Muscle of leg (tissue), 11 donors: ENCODE measurements around the gene PRG3. TPM values are rescaled to one million over a fixed set of nuclear protein-coding genes. Genes with fewer than 3 reads are reported as not detected.
"Not testable (repeated sequence)": the region's sequence is repeated elsewhere in the genome, so short reads cannot be mapped to it uniquely, and the experiment has no call there.

Experiments used
- DNase-seq: peaks from one replicate; pipeline ENCODE4 v3.0.0; 2013
- H3K27ac ChIP-seq: one replicate; pipeline ENCODE4 v1.5.1; 2013; ENCODE audit warnings: mild to moderate bottlenecking, low read length, control low read depth
- H3K27me3 ChIP-seq: one replicate; pipeline ENCODE4 v1.6.1; 2013; ENCODE audit warnings: low read length; ENCODE audit not compliant: control insufficient read depth, insufficient read depth
- H3K36me3 ChIP-seq: one replicate; pipeline ENCODE4 v1.6.1; 2013; ENCODE audit warnings: low read length; ENCODE audit not compliant: control insufficient read depth, insufficient read depth
- H3K4me1 ChIP-seq: one replicate; pipeline ENCODE4 v1.6.1; 2013; ENCODE audit warnings: low read length; ENCODE audit not compliant: control insufficient read depth, insufficient read depth
- H3K4me3 ChIP-seq: one replicate; pipeline ENCODE4 v1.5.1; 2013; ENCODE audit warnings: low read length, control low read depth
- H3K9me3 ChIP-seq: replicated peaks from 2 replicates; pipeline ENCODE4 v1.6.1; 2013; ENCODE audit warnings: low read depth, low read length; ENCODE audit not compliant: control insufficient read depth
- WGBS: methylation state at CpG from one replicate; pipeline ENCODE4 v1.1.5; 2013; ENCODE audit warnings: missing lambda C conversion rate; ENCODE audit not compliant: insufficient coverage; 5-methylcytosine and 5-hydroxymethylcytosine counted together
- polyA plus RNA-seq, 8 donors: library from polyadenylated mRNA; unstranded; fragments of 120-200 nt; gene quantifications; one replicate each; pipeline versions ENCODE4 v1.2.1 to v1.2.3, GENCODE V29; 2013; ENCODE audit warnings: inconsistent platforms in 1 of 8, low replicate concordance in 1 of 8; ENCODE audit not compliant: insufficient read length in 8 of 8, insufficient read depth in 1 of 8
- total RNA-seq: library from RNA; stranded (reverse); fragments of 120-200 nt; gene quantifications from one replicate; pipeline ENCODE4 v1.2.4, GENCODE V29; 2013

The PRG3 gene
- total and polyA plus RNA-seq, 9 donors, result 0.14 to 1.3 (median 0.33) TPM; not detected in 2

DNA sequence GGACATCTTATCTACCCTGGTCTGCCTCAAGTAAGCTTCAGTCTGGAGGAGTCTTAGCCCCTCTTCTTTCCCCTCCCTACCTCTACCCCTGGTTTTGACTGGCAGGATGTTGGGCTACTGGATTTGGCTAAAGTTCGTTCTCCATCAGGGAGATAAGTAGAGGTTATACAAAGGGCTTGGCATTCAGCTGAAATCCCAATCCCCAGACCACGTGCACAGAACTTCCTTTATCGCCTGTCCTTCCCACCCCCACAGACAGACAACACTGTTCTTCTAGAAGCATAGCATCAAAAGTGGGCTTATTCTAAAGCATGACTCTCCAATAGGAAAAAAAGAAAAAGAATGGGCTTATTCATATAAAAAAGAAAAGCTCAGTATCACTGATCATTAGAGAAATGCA lies 7.8 kb downstream of the PRG3 start:
- no peaks in the 10 kb centered on the region for H3K4me1 ChIP-seq
- no CpG with 5 or more reads among the region's 3 CpGs for WGBS
- no peaks in the 10 kb centered on the region for H3K36me3 ChIP-seq
- no peak overlapping the region for H3K27ac ChIP-seq
- H3K27me3 ChIP-seq, result peaks cover 7% of the 10 kb centered on the region
- H3K9me3 ChIP-seq, result no peaks in the 10 kb centered on the region
- H3K4me3 ChIP-seq, result no peak overlapping the region
- no peak for DNase-seq

DNA sequence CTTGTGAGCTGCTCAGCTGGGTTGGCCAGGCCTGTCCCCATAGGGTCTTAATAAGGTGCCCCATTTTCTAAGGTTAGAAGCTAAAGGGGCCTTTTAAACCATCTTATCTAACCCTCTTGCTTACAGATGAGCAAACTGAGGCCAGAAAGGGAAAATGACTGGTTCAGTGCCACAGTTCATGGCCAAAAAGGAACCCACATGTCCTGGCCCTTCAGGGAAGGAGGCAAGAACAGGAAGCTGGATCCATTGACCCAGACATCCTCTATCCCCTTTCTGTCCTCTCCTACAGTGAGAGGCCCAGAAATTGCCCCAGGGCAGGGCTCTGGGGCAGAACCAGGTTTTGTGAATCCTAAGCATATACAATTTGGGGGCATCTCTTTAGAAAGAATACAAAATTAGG lies 10.0 kb downstream of the PRG3 start:
- H3K4me3 ChIP-seq, result no peak overlapping the region
- no peaks in the 10 kb centered on the region for H3K4me1 ChIP-seq
- H3K9me3 ChIP-seq, result no peaks in the 10 kb centered on the region
- DNase-seq, result no peak
- peaks cover 3% of the 10 kb centered on the region for H3K27me3 ChIP-seq
- no peak overlapping the region for H3K27ac ChIP-seq
- no peaks in the 10 kb centered on the region for H3K36me3 ChIP-seq

DNA sequence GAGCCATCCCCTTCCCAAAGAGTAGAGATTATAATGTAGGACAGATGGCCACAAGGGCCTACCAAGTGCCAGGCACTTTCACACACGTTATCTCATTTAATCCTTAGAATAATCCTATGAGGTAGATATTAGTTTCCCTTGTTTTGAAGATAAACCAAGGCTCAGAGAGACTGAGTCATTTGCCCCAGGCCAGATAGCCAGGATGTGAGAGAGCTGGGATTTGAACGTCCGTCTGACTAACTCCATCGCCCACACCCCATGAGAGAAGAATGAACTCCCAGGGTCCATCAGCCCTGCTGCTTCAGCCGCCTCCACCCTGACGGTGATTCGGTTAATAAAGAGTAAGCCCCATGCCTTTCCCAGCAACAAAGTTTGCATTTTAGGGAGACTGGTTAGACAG lies 10.7 kb downstream of the PRG3 start:
- no peaks in the 10 kb centered on the region for H3K4me1 ChIP-seq
- no peaks in the 10 kb centered on the region for H3K36me3 ChIP-seq
- H3K27me3 ChIP-seq, result peaks cover 3% of the 10 kb centered on the region
- H3K27ac ChIP-seq, result no peak overlapping the region
- H3K9me3 ChIP-seq, result no peaks in the 10 kb centered on the region
- 87% methylated on average over 6 of the region's 7 CpGs for WGBS
- no peak overlapping the region for H3K4me3 ChIP-seq
- no peak for DNase-seq

DNA sequence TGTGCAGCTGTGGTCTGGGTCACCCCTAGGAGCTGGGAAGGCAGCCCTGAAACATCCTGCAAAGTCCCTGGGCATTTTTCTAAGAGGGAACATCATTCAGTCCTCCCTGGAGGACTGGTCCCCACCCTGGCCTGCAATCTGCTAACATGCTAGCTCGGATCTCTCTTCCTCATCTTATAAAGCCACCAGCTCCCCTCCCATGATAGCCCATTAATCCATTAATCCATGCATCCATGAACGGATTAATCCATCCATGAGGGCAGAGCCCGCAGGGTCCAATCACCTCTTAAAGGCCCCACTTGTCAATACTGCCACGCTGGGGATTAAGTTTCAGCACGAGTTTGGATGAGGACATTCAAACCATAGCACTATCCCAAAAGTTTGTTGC lies 12.1 kb downstream of the PRG3 start:
- Histone ChIP-seq H3K27me3 (peaks cover 3% of the 10 kb centered on the region), H3K36me3 (no peaks in the 10 kb centered on the region), H3K27ac (no peak overlapping the region), H3K4me3 (no peak overlapping the region), H3K4me1 (no peaks in the 10 kb centered on the region), H3K9me3 (no peaks in the 10 kb centered on the region)
- WGBS, result 54% methylated on average over 5 of the region's 5 CpGs
- DNase-seq, result no peak

DNA sequence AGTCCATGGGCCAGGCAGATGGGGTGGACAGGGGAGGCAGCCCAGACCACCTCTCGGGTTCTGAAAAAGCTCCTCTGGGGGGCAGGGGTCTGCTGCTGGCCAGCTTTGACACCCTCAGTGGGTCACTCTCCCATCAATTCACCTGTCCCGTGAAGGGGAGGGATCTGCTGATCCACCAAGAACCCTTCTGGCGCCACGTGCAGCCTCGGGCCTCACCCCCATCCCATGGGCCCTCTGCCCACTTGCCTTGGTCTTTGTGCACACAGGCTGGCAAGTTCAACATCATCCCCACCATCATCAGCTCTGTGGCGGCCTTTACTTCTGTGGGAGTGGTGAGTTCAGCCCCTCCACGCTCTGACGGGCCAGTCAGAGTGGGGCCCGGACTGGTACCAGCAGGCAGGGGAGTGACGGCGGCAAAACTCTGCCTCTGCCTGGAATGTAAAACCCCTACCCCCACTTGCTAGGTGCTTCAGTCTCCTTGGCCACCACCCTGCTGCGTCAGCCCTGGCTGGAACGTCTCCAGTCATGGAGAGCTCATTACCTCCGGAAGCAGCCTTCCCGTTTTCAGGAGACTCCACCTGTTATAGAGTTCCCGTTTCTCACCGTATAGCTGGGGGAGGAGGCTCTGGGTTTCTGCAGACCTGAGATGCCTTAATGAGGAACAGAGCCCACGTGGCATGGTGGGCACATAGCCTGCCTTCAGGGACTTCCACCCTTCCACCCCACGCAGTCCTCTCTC lies 12.7 kb downstream of the PRG3 start:
- WGBS, result 63% methylated on average over 11 of the region's 19 CpGs
- no peak overlapping the region for H3K4me3 ChIP-seq
- H3K27ac ChIP-seq, result no peak overlapping the region
- H3K4me1 ChIP-seq, result no peaks in the 10 kb centered on the region
- peaks cover 3% of the 10 kb centered on the region for H3K27me3 ChIP-seq
- no peak for DNase-seq
- H3K36me3 ChIP-seq, result no peaks in the 10 kb centered on the region
- no peaks in the 10 kb centered on the region for H3K9me3 ChIP-seq

DNA sequence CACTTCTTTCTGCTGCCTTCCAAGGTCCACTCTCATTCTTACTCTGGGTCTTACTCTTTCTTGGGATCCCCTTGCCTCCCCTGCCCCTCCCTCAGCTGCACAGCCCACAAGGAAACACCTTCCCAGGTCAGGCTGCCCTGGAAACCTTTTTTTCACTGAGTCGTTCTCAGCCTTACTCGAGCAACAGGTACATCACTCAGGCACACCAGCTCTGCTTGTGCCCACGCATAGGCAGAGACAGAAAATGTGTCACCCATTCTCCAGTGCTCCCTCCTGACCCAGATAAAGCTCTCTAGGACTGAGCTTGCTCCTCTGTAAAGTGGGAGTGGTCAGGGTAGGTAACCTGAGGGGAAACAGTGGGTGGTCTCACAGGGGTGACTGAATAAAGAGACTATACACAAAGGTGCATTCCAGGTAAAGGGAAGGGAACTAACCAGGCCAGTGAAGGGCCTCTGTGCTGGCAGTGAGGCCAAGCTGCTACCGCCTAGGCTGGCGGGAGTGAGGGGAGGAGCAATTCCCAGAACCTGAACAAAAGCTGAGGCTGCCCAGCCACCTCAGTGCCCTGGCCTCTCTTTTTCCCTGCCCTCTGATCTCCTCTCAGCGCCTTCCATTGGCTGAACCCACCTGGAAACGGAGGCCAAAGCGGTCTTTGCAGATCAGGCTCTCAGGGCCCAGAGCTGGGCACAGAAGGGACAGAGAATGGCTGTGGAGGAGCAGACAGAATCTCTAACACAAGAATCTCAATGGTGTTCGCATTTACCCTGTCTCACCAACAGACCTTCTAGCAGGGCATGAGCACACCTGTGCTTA lies 15.9 kb downstream of the PRG3 start:
- no peak for DNase-seq
- H3K27me3 ChIP-seq, result no peaks in the 10 kb centered on the region
- no peaks in the 10 kb centered on the region for H3K36me3 ChIP-seq
- peaks cover 10% of the 10 kb centered on the region for H3K4me1 ChIP-seq
- no peaks in the 10 kb centered on the region for H3K9me3 ChIP-seq
- no peak overlapping the region for H3K4me3 ChIP-seq
- H3K27ac ChIP-seq, result no peak overlapping the region
- WGBS, result 78% methylated on average over 5 of the region's 9 CpGs

DNA sequence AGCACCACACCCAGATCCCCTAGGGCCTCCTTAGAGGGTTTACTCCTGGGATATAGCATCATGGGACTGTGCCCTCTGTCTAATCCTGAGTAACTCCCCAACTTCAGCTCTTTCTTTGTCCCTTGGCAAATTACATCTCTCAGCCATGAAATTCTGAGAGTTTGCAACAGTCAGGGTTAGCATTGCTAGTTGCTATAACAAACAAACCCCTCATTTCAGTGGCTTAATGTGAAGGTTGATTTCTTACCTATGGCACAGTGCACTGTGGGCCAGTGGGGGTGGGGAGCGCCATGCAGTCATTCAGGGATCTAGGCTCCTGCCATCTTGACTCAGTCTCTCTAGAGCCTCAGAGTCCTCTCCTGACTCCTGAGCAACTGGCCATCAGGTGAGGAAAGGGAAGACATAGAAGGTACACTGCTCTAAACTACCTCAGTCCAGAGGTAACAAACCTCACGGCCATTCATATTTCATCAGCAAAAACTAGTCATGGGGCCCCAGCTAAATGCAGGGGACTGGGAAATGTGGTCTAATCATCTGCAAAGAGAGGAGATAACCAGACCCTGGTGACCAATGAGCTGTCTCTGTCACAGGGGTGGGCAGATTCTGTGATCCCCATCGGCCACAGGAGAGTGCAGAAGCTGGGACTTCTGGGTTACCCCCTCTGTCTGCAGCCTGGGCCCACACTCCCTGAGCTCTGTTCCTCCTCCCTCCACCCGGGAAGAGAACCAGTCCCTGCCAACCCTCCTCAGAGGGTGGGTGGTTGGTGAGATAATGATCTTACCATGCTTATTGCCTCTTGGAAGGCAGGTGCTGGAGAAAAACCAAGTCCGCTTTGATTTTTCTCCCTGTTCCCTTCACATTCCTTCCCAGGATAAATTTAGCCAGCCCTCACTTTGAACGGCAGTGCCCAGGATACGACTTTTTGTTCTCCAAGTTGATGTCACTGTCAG lies 17.5 kb downstream of the PRG3 start:
- Histone ChIP-seq H3K9me3 (no peaks in the 10 kb centered on the region), H3K4me3 (no peak overlapping the region), H3K27ac (no peak overlapping the region), H3K4me1 (peaks cover 26% of the 10 kb centered on the region), H3K36me3 (no peaks in the 10 kb centered on the region), H3K27me3 (no peaks in the 10 kb centered on the region)
- DNase-seq, result peak; percentile 48
- WGBS, result 21% methylated on average over 2 of the region's 7 CpGs

DNA sequence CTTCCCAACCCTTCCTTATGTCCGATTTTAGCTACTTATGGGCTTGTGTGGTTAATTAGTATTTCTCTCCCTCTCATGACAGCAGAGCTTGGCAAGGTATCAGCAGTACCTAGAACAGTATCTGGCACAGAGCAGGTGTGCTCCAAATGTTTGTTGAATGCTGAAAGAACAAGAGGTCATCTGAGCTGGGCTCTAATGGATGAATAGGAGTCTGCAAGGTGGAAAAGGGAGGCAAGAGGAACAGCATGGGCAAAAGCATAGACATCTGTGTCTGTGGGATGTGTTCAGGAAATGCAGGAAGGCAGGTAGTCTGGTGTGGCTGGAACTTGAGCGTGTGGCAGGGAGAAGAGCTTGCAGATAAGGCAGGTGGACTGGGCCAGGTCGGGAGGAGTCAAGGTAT lies 19.0 kb downstream of the PRG3 start:
- H3K4me3 ChIP-seq, result no peak overlapping the region
- no peak for DNase-seq
- peaks cover 38% of the 10 kb centered on the region for H3K4me1 ChIP-seq
- no CpG with 5 or more reads among the region's 3 CpGs for WGBS
- H3K9me3 ChIP-seq, result no peaks in the 10 kb centered on the region
- H3K27me3 ChIP-seq, result no peaks in the 10 kb centered on the region
- no peak overlapping the region for H3K27ac ChIP-seq
- H3K36me3 ChIP-seq, result no peaks in the 10 kb centered on the region

DNA sequence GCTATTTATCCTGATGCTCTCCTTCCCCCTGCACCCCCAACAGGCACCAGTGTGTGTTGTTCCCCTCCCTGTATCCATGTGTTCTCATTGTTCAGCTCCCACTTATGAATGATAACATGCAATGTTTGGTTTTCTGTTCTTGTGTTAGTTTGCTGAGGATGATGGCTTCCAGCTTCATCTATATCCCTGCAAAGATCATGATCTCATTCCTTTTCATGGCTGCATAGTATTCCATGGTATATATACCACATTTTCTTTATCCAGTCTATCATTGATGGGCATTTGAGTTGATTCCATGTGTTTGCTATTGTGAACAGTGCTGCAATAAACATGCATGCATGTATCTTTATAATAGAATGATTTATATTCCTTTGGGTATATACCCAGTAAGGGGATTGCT lies 19.5 kb downstream of the PRG3 start:
- H3K9me3 ChIP-seq, H3K27me3 ChIP-seq, H3K4me3 ChIP-seq, H3K27ac ChIP-seq, DNase-seq, H3K36me3 ChIP-seq: not testable (repeated sequence)
- H3K4me1 ChIP-seq, result peaks cover 38% of the 10 kb centered on the region

DNA sequence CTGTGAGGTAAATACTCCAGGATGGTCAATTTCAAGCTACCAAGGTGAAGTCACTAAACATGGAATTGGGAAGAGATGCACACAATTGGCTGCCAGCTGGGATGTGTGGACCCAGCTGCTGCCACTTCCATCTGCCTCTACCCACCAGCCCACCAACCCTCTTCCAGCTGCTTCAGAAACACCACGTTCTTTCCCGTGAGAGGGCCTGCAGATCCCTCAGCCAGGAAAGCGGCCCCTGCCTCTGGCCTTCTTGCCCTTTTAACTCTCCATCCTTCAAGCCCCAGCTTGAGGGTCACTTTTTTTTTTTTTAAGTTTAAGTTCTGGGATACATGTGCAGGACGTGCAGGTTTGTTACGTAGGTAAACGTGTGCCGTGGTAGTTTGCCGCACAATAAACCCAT lies 20.0 kb downstream of the PRG3 start:
- Histone ChIP-seq H3K36me3 (no peaks in the 10 kb centered on the region), H3K4me3 (no peak overlapping the region), H3K27ac (no peak overlapping the region), H3K27me3 (no peaks in the 10 kb centered on the region), H3K4me1 (peaks cover 38% of the 10 kb centered on the region), H3K9me3 (no peaks in the 10 kb centered on the region)
- 76% methylated on average over 6 of the region's 8 CpGs for WGBS
- no peak for DNase-seq
